Lower lobe of right lung (tissue), 2 donors: ENCODE data around the gene NUDCD3. TPM values are rescaled to one million over a fixed set of nuclear protein-coding genes. Genes with fewer than 3 reads are reported as not detected.

ENCODE experiments used
- ATAC-seq, 2 donors: fragments of 200-7000 bp; cut with Tn5 transposase; one replicate each; pipeline ENCODE4 v1.9.1; 2020 to 2022; ENCODE audit warnings: mild to moderate bottlenecking in 2 of 2, moderate library complexity in 2 of 2
- DNase-seq: peaks from one replicate; pipeline ENCODE4 v3.0.0-alpha.2; 2020
- H3K27ac ChIP-seq: fragments of 200-600 bp; one replicate; pipeline ENCODE4 v1.8.0; 2022
- H3K27me3 ChIP-seq: fragments of 200-600 bp; one replicate; pipeline ENCODE4 v1.8.0; 2022; ENCODE audit warnings: low read depth
- H3K36me3 ChIP-seq: fragments of 200-600 bp; one replicate; pipeline ENCODE4 v1.8.0; 2022; ENCODE audit warnings: mild to moderate bottlenecking
- H3K4me1 ChIP-seq: fragments of 200-600 bp; one replicate; pipeline ENCODE4 v1.8.0; 2022
- H3K4me3 ChIP-seq: fragments of 200-600 bp; one replicate; pipeline ENCODE4 v1.8.0; 2022; ENCODE audit warnings: mild to moderate bottlenecking
- H3K9me3 ChIP-seq: fragments of 200-600 bp; one replicate; pipeline ENCODE4 v1.8.0; 2022
- CTCF ChIP-seq: fragments of 200-600 bp; IDR thresholded peaks from one replicate; pipeline ENCODE4 v1.8.0; 2022; ENCODE audit warnings: antibody characterized with exemption, mild to moderate bottlenecking
- intact Hi-C: fragments of 100-400 bp; cut with DNase I; formaldehyde crosslinking; loops from one replicate; pipeline ENCODE4 v1.11.0; 2022
- total RNA-seq: library from RNA; stranded (reverse); fragmentation: NEBNext Ultra II Directional; extraction: Animal tissue kit (Norgen Biotek cat#: 25700); gene quantifications from one replicate; pipeline ENCODE4 v1.2.1, GENCODE V29; 2021
- donor health status: DM: no; HTN: yes; CAD: no; lungs with severe emphysema.

Gene NUDCD3
- total RNA-seq, 1 donor from 2014 or later = 87.6 TPM

GRCh38 chr7:44415510-44415909 is 74.9 kb downstream of the NUDCD3 start:
- intact Hi-C loops = no loop called here
- Histone ChIP-seq H3K9me3 (peaks cover 5% of the 10 kb centered on the region), H3K36me3 (peaks cover 25% of the 10 kb centered on the region), H3K4me1 (no peaks in the 10 kb centered on the region), H3K4me3 (no peak overlapping the region), H3K27ac (no peak overlapping the region), H3K27me3 (no peaks in the 10 kb centered on the region)
- DNase-seq = no peak
- TF ChIP-seq CTCF = no peak
- no peak for ATAC-seq

- H3K36me3 ChIP-seq = peaks cover 25% of the 10 kb centered on the region
- no peak for TF ChIP-seq CTCF
- H3K27ac ChIP-seq = no peak overlapping the region
- peaks cover 5% of the 10 kb centered on the region for H3K9me3 ChIP-seq
- DNase-seq (no peak), ATAC-seq (no peak)
- H3K4me3 ChIP-seq = no peak overlapping the region
- H3K4me1 ChIP-seq = no peaks in the 10 kb centered on the region
- intact Hi-C loops = no loop called here
- no peaks in the 10 kb centered on the region for H3K27me3 ChIP-seq
Measured at GRCh38 chr7:44415047-44415446, 75.4 kb downstream of the NUDCD3 start.

- peaks cover 7% of the 10 kb centered on the region for H3K36me3 ChIP-seq
- H3K27ac ChIP-seq = no peak overlapping the region
- peaks cover 5% of the 10 kb centered on the region for H3K9me3 ChIP-seq
- DNase-seq (no peak), ATAC-seq (no peak)
- H3K4me1 ChIP-seq = no peaks in the 10 kb centered on the region
- no peaks in the 10 kb centered on the region for H3K27me3 ChIP-seq
- intact Hi-C loops = no loop called here
- H3K4me3 ChIP-seq = no peak overlapping the region
- TF ChIP-seq CTCF = no peak
Measured at GRCh38 chr7:44411306-44411705, 79.2 kb downstream of the NUDCD3 start.

- ATAC-seq (no peak), DNase-seq (no peak)
- H3K4me3 ChIP-seq = no peak overlapping the region
- H3K27me3 ChIP-seq = no peaks in the 10 kb centered on the region
- no peak for TF ChIP-seq CTCF
- H3K27ac ChIP-seq = no peak overlapping the region
- peaks cover 24% of the 10 kb centered on the region for H3K36me3 ChIP-seq
- intact Hi-C loops = no loop called here
- H3K9me3 ChIP-seq = peaks cover 5% of the 10 kb centered on the region
- no peaks in the 10 kb centered on the region for H3K4me1 ChIP-seq
Measured at GRCh38 chr7:44408596-44408995, 81.9 kb downstream of the NUDCD3 start.

GRCh38 chr7:44403775-44404174 is 86.7 kb downstream of the NUDCD3 start:
- DNase-seq (no peak), ATAC-seq (no peak)
- no peaks in the 10 kb centered on the region for H3K9me3 ChIP-seq
- no peaks in the 10 kb centered on the region for H3K4me1 ChIP-seq
- no peak for TF ChIP-seq CTCF
- intact Hi-C loops = no loop called here
- no peaks in the 10 kb centered on the region for H3K27me3 ChIP-seq
- no peak overlapping the region for H3K27ac ChIP-seq
- H3K4me3 ChIP-seq = no peak overlapping the region
- peaks cover 60% of the 10 kb centered on the region for H3K36me3 ChIP-seq
